GM23248 (cell line): Measurements from ENCODE around the gene JAML.

ENCODE experiments used
- EZH2 ChIP-seq: fragments of 200-600 bp; sonication (generic); IDR thresholded peaks from 2 replicates; pipeline ENCODE4 v1.6.1; 2018; ENCODE audit warnings: antibody characterized with exemption, mild to moderate bottlenecking; ENCODE audit not compliant: insufficient read depth, poor library complexity, severe bottlenecking
- EZH2phosphoT487 ChIP-seq: fragments of 200-600 bp; sonication (generic); IDR thresholded peaks from 2 replicates; pipeline ENCODE4 v1.6.1; 2018; ENCODE audit warnings: antibody characterized with exemption, moderate library complexity, mild to moderate bottlenecking, low read depth; ENCODE audit not compliant: insufficient read depth

DNA sequence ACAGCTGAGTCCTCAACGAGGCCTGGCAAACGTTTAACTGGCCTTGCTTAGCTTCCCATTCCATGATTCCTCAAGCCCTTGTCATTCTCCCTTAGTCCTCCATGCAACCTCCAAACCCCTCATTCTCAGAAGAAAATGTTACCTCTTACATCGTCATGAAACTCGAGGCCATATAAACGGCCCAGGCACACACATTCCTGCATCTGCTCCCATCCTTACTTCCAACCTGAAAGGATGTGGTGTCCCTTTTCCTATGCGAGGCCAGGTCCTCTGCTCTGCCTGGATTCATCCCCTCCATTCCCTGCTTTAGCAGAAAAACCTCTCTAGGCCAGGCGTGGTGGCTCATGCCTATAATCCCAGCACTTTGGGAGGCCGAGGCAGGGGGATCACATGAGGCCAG, 18.4 kb upstream of the JAML start:
- TF ChIP-seq EZH2phosphoT487 (no peak), EZH2 (no peak)
